CD8-positive, alpha-beta memory T cell (primary cell): ENCODE results near the gene CLIC3. TPM values are rescaled to one million over a fixed set of nuclear protein-coding genes. Genes with fewer than 3 reads are reported as not detected.
A peak's percentile ranks its signal among the peaks of the same experiment; 100 is the strongest.

ENCODE experiments used
- CTCF ChIA-PET: fragments of 350-600 bp; sonication (Branson Sonifier 250); formaldehyde crosslinking; loops from one replicate; lab custom pipeline; 2021; ENCODE audit warnings: antibody characterized with exemption; lab: Charles Lee
- POLR2A ChIA-PET: fragments of 350-600 bp; sonication (Branson Sonifier 250); formaldehyde crosslinking; loops from one replicate; lab custom pipeline; 2021; ENCODE audit warnings: antibody characterized with exemption; lab: Charles Lee
- DNase-seq, 5 donors: peaks; one replicate each; pipeline versions ENCODE4 v3.0.0 to v3.0.0-alpha.2; 2020 to 2022; ENCODE audit warnings: mixed read lengths in 1 of 5
- H3K27ac ChIP-seq: one replicate; pipeline ENCODE4 v1.7.0; 2013; ENCODE audit warnings: low read depth, mild to moderate bottlenecking, low read length, moderate library complexity
- H3K27me3 ChIP-seq: 2 replicates; pipeline ENCODE4 v1.7.0; 2013; ENCODE audit warnings: low read length, mild to moderate bottlenecking; ENCODE audit not compliant: insufficient read depth, poor library complexity, severe bottlenecking
- H3K36me3 ChIP-seq: 2 replicates; pipeline ENCODE4 v1.7.0; 2013; ENCODE audit warnings: mild to moderate bottlenecking, low read length, moderate library complexity; ENCODE audit not compliant: insufficient read depth
- H3K4me1 ChIP-seq: 2 replicates; pipeline ENCODE4 v1.7.0; 2013; ENCODE audit warnings: mild to moderate bottlenecking, low read length, moderate library complexity; ENCODE audit not compliant: insufficient read depth
- H3K4me3 ChIP-seq: 2 replicates; pipeline ENCODE4 v1.7.0; 2013; ENCODE audit warnings: mild to moderate bottlenecking, low read length
- H3K9me3 ChIP-seq: 2 replicates; pipeline ENCODE4 v1.7.0; 2013; ENCODE audit warnings: mild to moderate bottlenecking, low read length
- H3K27ac Mint-ChIP-seq, 8 donors: one replicate each; pipeline ENCODE4 v1.8.0; 2020 to 2021; ENCODE audit warnings: mixed read lengths in 8 of 8, mild to moderate bottlenecking in 6 of 8, inconsistent platforms in 3 of 8, moderate library complexity in 3 of 8
- H3K27me3 Mint-ChIP-seq, 2 donors: one replicate each; pipeline ENCODE4 v1.8.0; 2020 to 2021; ENCODE audit warnings: mixed read lengths in 2 of 2, mild to moderate bottlenecking in 1 of 2, moderate library complexity in 1 of 2
- H3K36me3 Mint-ChIP-seq, 3 donors: one replicate each; pipeline ENCODE4 v1.8.0; 2020 to 2021; ENCODE audit warnings: mixed read lengths in 3 of 3, inconsistent platforms in 1 of 3, mild to moderate bottlenecking in 1 of 3
- H3K4me1 Mint-ChIP-seq, 3 donors: one replicate each; pipeline ENCODE4 v1.8.0; 2020 to 2021; ENCODE audit warnings: mixed read lengths in 3 of 3, inconsistent platforms in 1 of 3, mild to moderate bottlenecking in 1 of 3
- H3K4me3 Mint-ChIP-seq, 7 donors: one replicate each; pipeline ENCODE4 v1.8.0; 2020 to 2021; ENCODE audit warnings: mixed read lengths in 7 of 7, mild to moderate bottlenecking in 6 of 7, moderate library complexity in 4 of 7, inconsistent platforms in 2 of 7
- H3K9me3 Mint-ChIP-seq, 5 donors: one replicate each; pipeline ENCODE4 v1.8.0; 2020 to 2022; ENCODE audit warnings: mixed read lengths in 5 of 5, mild to moderate bottlenecking in 3 of 5, moderate library complexity in 2 of 5, inconsistent platforms in 1 of 5
- polyA plus RNA-seq: library from polyadenylated mRNA; unstranded; fragments of 300-500 nt; fragmentation: Illumina TruSeq; gene quantifications from one replicate; pipeline ENCODE4 v1.2.3, GENCODE V29; 2021
- total RNA-seq, 2 experiments: library from RNA; stranded (reverse); gene quantifications; one replicate each; pipeline ENCODE4 v1.2.3, GENCODE V29; 2021

CLIC3 gene
- total and polyA plus RNA-seq, 3 experiments from 2014 or later: 3.4 to 52.1 (median 4.1) TPM

DNA sequence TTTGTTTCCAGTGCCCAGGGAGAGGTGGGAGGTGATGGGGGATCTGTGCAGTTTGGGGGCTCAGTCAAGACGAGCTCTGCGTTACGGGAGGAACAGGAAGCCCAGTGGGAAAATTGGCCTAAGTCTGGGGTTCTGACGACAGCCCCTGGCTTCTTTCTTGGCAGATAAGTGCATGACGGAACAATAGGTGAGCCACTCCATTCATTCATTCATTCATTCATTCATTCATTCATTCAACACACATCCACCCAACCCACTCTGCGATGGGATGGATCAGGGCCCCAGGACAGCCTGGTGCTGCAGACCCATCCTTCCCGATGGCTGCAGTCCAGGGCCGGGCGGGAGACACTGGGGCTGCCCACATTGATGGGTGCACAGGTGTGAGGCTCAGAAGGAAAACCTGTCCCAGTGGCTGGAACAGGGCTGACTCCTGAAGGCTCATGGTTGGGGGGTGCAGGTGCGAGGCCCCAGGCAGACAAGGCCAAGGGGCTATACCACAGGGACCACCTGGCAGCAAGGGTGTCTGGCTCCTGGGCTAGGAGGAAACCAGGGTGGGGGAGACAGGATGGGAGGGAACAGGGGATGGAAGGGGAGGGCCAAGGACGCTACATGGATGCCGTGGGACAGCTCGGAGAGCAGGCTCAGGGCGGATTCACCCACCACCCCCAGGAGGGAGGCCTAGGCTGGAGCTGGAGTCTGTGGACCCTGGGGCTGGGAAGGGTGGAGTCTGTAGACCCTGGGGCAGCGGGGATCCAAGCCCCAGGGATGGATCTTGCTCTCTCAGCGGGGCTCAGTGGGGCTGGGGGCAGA lies 15.5 kb downstream of the CLIC3 start:
- POLR2A ChIA-PET: no interaction called here
- DNase-seq: no peak
- no peak overlapping the region for H3K4me3 Mint-ChIP-seq

DNA sequence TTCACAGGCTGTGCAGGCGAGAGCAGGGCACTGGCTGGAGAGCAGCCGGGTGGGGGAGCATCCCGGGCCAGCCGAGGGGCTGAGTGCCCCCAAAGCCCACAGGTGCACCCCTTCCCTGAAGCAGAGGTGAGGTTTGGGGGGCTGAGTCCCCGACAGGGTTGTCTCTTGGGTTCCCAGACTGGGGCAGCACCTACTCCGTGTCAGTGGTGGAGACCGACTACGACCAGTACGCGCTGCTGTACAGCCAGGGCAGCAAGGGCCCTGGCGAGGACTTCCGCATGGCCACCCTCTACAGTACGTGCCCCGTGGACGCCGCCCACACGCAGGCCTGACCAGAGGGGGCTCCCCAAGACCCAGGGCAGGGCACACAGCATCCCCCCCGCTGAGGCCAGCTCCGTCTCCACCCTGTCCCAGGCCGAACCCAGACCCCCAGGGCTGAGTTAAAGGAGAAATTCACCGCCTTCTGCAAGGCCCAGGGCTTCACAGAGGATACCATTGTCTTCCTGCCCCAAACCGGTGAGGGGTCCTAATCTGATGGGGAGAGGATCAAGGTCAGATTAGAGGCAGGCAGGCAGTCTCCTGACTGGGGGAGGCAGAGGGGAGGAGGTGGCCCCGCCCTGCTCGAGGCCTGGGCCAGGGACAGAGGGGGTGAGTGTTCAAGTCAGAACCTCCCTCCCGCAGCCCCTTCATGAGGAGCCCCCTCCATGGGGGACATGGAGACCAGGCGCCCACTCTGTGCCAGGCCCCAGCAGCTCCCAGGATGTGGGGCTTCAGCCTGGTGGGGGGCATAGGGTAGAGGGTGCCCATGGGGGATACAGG lies 16.4 kb downstream of the CLIC3 start:
- Histone ChIP-seq H3K9me3 (no peaks in the 10 kb centered on the region), H3K4me1 (peaks cover 14% of the 10 kb centered on the region), H3K27me3 (no peaks in the 10 kb centered on the region), H3K36me3 (no peaks in the 10 kb centered on the region), H3K4me3 (no peak overlapping the region), H3K27ac (no peak overlapping the region)
- Mint-ChIP-seq H3K4me3 (no peak overlapping the region), H3K27me3 (peaks cover 6 to 9% of the 10 kb centered on the region in 2 donors), H3K9me3 (no peaks in the 10 kb centered on the region), H3K27ac (no peak overlapping the region), H3K36me3 (no peaks in the 10 kb centered on the region), H3K4me1 (peaks cover 18 to 42% (median 21%) of the 10 kb centered on the region in 3 donors)
- CTCF ChIA-PET: no interaction called here
- no peak for DNase-seq
- POLR2A ChIA-PET: no interaction called here

More for the DNA sequence above, 15.5 kb downstream of the CLIC3 start:
- CTCF ChIA-PET: no interaction called here
- no peak overlapping the region for H3K4me3 ChIP-seq
- H3K9me3 ChIP-seq: no peaks in the 10 kb centered on the region
- Mint-ChIP-seq H3K27ac (peak overlapping the region in 2 of 8 donors; percentile 42), H3K36me3 (no peaks in the 10 kb centered on the region), H3K27me3 (peaks cover 6 to 9% of the 10 kb centered on the region in 2 donors), H3K4me1 (peaks cover 12 to 34% (median 12%) of the 10 kb centered on the region in 3 donors), H3K9me3 (no peaks in the 10 kb centered on the region)
- H3K36me3 ChIP-seq: no peaks in the 10 kb centered on the region
- H3K27ac ChIP-seq: no peak overlapping the region
- H3K27me3 ChIP-seq: no peaks in the 10 kb centered on the region
- peaks cover 5% of the 10 kb centered on the region for H3K4me1 ChIP-seq

DNA sequence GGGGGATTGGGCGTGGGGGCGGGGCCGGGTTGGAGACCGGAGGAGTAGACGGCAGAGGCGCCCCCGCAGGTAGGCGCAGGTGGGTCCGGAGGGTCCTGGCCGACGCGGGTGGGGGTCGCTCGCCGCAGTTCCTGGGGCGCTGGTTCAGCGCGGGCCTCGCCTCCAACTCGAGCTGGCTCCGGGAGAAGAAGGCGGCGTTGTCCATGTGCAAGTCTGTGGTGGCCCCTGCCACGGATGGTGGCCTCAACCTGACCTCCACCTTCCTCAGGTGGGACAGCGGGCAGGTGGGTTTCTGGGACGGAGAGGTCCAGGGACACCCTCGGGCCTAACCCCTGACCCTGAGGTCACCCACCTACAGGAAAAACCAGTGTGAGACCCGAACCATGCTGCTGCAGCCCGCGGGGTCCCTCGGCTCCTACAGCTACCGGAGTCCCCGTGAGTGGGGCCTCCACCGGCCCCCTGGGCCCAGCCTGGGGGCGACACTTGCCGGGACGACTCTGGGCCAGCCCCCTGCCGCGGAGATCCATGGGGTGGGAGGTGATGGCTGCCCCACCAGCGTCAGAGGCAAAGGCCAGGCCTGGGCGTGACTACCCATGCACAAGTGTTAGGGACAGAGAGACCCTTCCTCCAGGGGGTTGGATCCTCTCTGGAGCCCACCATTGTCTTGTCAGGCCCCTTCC lies 17.4 kb downstream of the CLIC3 start:
- Mint-ChIP-seq H3K4me1 (peaks cover 24 to 46% (median 26%) of the 10 kb centered on the region in 3 donors), H3K9me3 (no peaks in the 10 kb centered on the region), H3K4me3 (no peak overlapping the region), H3K27me3 (peaks cover 4 to 8% of the 10 kb centered on the region in 2 donors), H3K27ac (no peak overlapping the region), H3K36me3 (no peaks in the 10 kb centered on the region)
- Histone ChIP-seq H3K27me3 (no peaks in the 10 kb centered on the region), H3K36me3 (no peaks in the 10 kb centered on the region), H3K9me3 (no peaks in the 10 kb centered on the region), H3K4me1 (peaks cover 24% of the 10 kb centered on the region), H3K27ac (no peak overlapping the region), H3K4me3 (no peak overlapping the region)
- CTCF ChIA-PET: interaction anchor here (1.3 to 2.0 kb wide), 2 partner anchors 28 to 50 kb away, joined by 5 read pairs; no protein-coding TSS in a partner anchor
- peak in 1 of 5 donors; percentile 40 for DNase-seq
- POLR2A ChIA-PET: interaction anchor here (1.6 kb wide), 2 partner anchors 13 to 17 kb away, joined by 11 to 12 read pairs; partner anchors contain the start of genes CLIC3 and PAXX

DNA sequence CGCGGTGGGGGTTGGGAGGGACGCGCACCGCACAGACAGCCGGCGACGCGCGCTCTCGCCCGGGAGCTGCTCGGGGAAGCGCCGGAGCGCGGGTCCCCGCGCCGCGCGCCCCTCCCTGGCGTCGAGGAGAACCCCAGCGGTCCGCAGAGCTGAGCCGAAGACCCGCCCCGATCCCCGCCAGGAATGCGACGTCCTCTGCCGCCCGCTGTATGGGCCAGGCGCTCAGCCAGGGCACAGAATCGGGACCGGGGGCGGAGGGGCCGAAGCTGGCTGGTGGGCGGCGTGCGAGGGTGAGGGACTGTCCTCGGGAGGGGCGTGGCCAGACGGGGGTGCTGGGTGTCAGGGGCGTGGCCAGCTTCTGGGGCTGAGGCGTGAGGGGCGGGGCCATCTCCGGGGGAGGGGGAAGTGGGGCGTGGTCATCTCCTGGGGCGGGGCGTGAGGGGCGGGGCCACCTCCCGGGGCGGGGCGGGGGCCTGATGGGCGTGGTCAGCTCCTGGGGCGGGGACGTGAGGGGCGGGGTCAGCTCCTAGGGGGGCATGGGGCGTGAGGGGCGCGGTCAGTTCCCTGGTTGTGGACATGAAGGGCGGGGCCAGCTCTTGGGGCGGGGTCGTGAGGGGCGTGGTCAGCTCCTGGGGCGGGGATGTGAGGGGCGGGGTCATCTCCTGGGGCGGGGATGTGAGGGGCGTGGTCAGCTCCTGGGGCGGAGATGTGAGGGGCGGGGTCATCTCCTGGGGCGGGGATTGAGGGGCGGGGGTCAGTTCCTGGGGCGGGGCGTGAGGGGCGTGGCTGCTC lies 18.1 kb downstream of the CLIC3 start:
- Histone ChIP-seq H3K27me3 (no peaks in the 10 kb centered on the region), H3K9me3 (no peaks in the 10 kb centered on the region), H3K4me1 (peaks cover 26% of the 10 kb centered on the region), H3K36me3 (no peaks in the 10 kb centered on the region), H3K4me3 (no peak overlapping the region), H3K27ac (no peak overlapping the region)
- Mint-ChIP-seq H3K9me3 (no peaks in the 10 kb centered on the region), H3K27ac (no peak overlapping the region), H3K36me3 (no peaks in the 10 kb centered on the region), H3K27me3 (peaks cover 0 to 5% of the 10 kb centered on the region in 2 donors), H3K4me3 (peak overlapping the region in 4 of 7 donors; percentile 52 to 66 (median 61)), H3K4me1 (peaks cover 21 to 47% (median 24%) of the 10 kb centered on the region in 3 donors)
- ChIA-PET CTCF (interaction anchor here (1.3 to 2.0 kb wide), 2 partner anchors 27 to 51 kb away, joined by 5 read pairs; no protein-coding TSS in a partner anchor), POLR2A (interaction anchor here (0.7 to 1.6 kb wide), 5 partner anchors 13 to 29 kb away, joined by 3 to 12 read pairs (median 5); partner anchors contain the start of genes CLIC3 and PAXX)
- peak; percentile 68 to 85 (median 79) for DNase-seq

DNA sequence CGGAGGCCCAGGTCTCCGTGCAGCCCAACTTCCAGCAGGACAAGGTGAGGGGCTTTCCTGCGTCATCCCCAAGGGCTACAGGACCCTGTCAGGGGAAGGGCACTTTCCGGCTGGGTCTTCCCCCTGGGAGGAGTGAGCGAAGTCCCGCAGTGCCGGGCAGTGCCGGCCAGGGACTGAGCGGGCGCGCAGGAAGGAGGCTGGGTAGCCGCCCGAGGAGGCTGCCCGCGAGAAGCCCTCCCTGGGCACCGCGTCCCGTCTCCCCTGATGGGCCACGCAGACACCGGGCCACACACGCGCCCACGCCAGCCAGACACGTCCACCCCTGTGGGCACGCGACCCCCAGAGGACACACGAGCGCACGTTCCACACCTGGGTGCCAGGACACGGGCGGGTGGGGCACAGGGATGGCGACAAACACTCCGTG lies 18.7 kb downstream of the CLIC3 start:
- H3K27me3 ChIP-seq: no peaks in the 10 kb centered on the region
- CTCF ChIA-PET: interaction anchor here (1.3 to 2.0 kb wide), 2 partner anchors 27 to 51 kb away, joined by 5 read pairs; no protein-coding TSS in a partner anchor
- no peaks in the 10 kb centered on the region for H3K9me3 ChIP-seq
- Mint-ChIP-seq H3K4me3 (peak overlapping the region in 5 of 7 donors; percentile 23 to 61 (median 44)), H3K4me1 (peaks cover 21 to 47% (median 24%) of the 10 kb centered on the region in 3 donors), H3K9me3 (no peaks in the 10 kb centered on the region), H3K36me3 (no peaks in the 10 kb centered on the region), H3K27me3 (peaks cover 0 to 5% of the 10 kb centered on the region in 2 donors), H3K27ac (no peak overlapping the region)
- no peak overlapping the region for H3K27ac ChIP-seq
- no peaks in the 10 kb centered on the region for H3K36me3 ChIP-seq
- no peak for DNase-seq
- POLR2A ChIA-PET: interaction anchor here (1.0 to 1.6 kb wide), 4 partner anchors 12 to 28 kb away, joined by 3 to 12 read pairs (median 7); partner anchors contain the start of genes CLIC3 and PAXX
- H3K4me1 ChIP-seq: peaks cover 26% of the 10 kb centered on the region
- no peak overlapping the region for H3K4me3 ChIP-seq

DNA sequence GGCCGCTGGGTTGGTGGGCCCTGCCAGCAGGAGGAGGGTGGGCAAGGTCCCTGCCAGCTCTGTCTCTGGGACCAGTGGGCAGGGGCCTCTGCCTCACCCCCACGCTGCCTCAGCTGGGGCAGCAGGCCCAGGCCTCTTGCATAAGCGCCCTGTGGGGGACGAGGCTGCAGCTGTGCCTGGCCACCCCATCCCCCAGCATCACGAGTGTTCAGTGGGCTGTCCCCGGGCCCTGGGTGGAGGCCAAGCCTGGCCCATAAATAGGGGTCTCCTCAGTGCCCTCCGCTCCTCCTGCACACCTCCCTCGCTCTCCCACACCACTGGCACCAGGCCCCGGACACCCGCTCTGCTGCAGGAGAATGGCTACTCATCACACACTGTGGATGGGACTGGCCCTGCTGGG lies 19.1 kb downstream of the CLIC3 start, which contains the start of gene PTGDS:
TSS of gene PTGDS (plus strand) at position 282 of the 400 bp plus-strand sequence. CDS start at position 357, 75 bp downstream.
- POLR2A ChIA-PET: no interaction called here
- H3K4me1 ChIP-seq: peaks cover 26% of the 10 kb centered on the region
- no peak within 1 kb of the TSS for H3K4me3 ChIP-seq

More for the DNA sequence above, 19.1 kb downstream of the CLIC3 start, which contains the start of gene PTGDS:
- H3K36me3 ChIP-seq: no peaks in the 10 kb centered on the region
- H3K4me3 Mint-ChIP-seq: peak within 1 kb of the TSS; percentile 63 to 85 (median 70)
- no peak within 1 kb of the TSS for H3K27ac ChIP-seq
- H3K27ac Mint-ChIP-seq: peak within 1 kb of the TSS in 4 of 8 donors; percentile 35 to 56 (median 46)
- no peaks in the 10 kb centered on the region for H3K9me3 ChIP-seq
- DNase-seq: no peak
- no peaks in the 10 kb centered on the region for H3K9me3 Mint-ChIP-seq
- H3K4me1 Mint-ChIP-seq: peaks cover 21 to 47% (median 24%) of the 10 kb centered on the region in 3 donors
- no peaks in the 10 kb centered on the region for H3K27me3 ChIP-seq
- H3K27me3 Mint-ChIP-seq: peaks cover 0 to 5% of the 10 kb centered on the region in 2 donors
- CTCF ChIA-PET: interaction anchor here (1.5 to 4.6 kb wide), 4 partner anchors 15 to 53 kb away, joined by 5 to 21 read pairs (median 11); partner anchors contain the start of genes C8G, FBXW5 and PAXX
- no peaks in the 10 kb centered on the region for H3K36me3 Mint-ChIP-seq
